ENCODE data around the gene MYH6.
"Not testable (repeated sequence)": the region's sequence is repeated elsewhere in the genome, so short reads cannot be mapped to it uniquely, and the experiment has no call there.

The MYH6 gene

GRCh38 chr14:23435543-23436326, 27.7 kb upstream of the MYH6 start, which contains the start of gene MYH7:
TSS of gene MYH7 (minus strand) at chr14:23435660. CDS start at chr14:23433732, 1,928 bp downstream.
- DNase-seq = no peak

- no peak for DNase-seq
These were observed 26.6 kb upstream of the MYH6 start for GRCh38 chr14:23434488-23435222.

- no peak for DNase-seq
These were observed 25.4 kb upstream of the MYH6 start for GRCh38 chr14:23433457-23433856.

- no peak for DNase-seq
These were observed 24.9 kb upstream of the MYH6 start for GRCh38 chr14:23432946-23433345.

GRCh38 chr14:23432102-23432925, 24.2 kb upstream of the MYH6 start:
- DNase-seq = no peak

GRCh38 chr14:23431486-23431885, 23.4 kb upstream of the MYH6 start:
- no peak for DNase-seq

GRCh38 chr14:23430723-23431085, 22.6 kb upstream of the MYH6 start:
- no peak for DNase-seq

- DNase-seq = no peak
These were observed 22.1 kb upstream of the MYH6 start for GRCh38 chr14:23430016-23430722.

- no peak for DNase-seq
These were observed 20.8 kb upstream of the MYH6 start for GRCh38 chr14:23428686-23429495.

- not testable (repeated sequence) for DNase-seq
These were observed 17.7 kb upstream of the MYH6 start for GRCh38 chr14:23425798-23426197.

- DNase-seq = no peak
These were observed 17.1 kb upstream of the MYH6 start for GRCh38 chr14:23425169-23425568.

GRCh38 chr14:23423657-23424056, 15.6 kb upstream of the MYH6 start:
- DNase-seq = no peak

- no peak for DNase-seq
These were observed 13.5 kb upstream of the MYH6 start for GRCh38 chr14:23421594-23421993.

GRCh38 chr14:23419646-23420045, 11.6 kb upstream of the MYH6 start:
- DNase-seq = not testable (repeated sequence)

- DNase-seq = no peak
These were observed 9.9 kb upstream of the MYH6 start for GRCh38 chr14:23418021-23418420.

GRCh38 chr14:23417269-23417668, 9.2 kb upstream of the MYH6 start:
- not testable (repeated sequence) for DNase-seq

- no peak for DNase-seq
These were observed 8.7 kb upstream of the MYH6 start for GRCh38 chr14:23416801-23417200.

GRCh38 chr14:23415821-23416778, 8.0 kb upstream of the MYH6 start:
- no peak for DNase-seq

GRCh38 chr14:23414906-23415820, 7.1 kb upstream of the MYH6 start:
- no peak for DNase-seq

Data from cortex of kidney (tissue), 1 donor.